ENCODE data around the gene OR51G2.

OR51G2 gene

DNA sequence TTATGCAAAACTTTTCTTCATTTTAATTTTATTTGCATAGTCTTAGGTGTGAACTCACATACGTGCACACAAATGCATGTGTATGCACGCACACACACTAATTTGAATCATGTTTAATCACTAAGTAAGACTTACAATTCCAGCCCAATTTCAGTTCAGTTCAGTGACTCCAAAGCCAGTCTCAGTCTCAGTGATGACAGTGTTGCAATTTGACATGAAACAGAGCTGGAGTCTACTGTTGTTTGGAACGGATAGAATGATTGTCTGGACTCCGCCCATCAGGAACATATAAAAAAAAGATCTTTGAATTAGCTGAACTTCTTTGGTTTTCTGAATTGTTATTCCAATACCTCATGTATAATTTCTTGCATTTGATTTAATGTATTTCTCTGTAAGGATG is 55.3 kb downstream of the OR51G2 start:
- DNase-seq = no peak
